Measurements from ENCODE around the gene DHRSX. TPM values are rescaled to one million over a fixed set of nuclear protein-coding genes. Genes with fewer than 3 reads are reported as not detected.
"Not testable (repeated sequence)": the region's sequence is repeated elsewhere in the genome, so short reads cannot be mapped to it uniquely, and the experiment has no call there.

DHRSX gene
- total RNA-seq, 2 donors from 2014 or later = 24.2 to 37.1 TPM

DNA sequence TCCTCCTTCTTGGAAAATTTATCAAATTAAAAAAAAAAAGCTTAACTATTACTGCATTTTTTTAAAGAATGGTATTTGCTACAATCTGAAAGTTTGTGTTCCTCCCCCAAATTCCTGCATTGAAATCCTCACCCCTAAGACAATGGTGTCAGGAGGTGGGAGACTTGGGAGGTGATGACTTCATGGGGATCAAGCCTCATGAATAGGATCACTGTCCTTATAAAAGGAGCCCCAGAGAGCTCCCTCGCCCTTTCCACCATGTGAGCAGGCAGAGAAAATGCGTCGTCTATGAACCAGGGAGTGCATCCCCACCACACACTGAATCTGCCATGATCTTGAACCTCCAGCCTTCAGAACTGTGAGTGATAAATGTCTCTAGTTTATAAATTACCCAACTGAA, 38.0 kb downstream of the DHRSX start:
- Histone ChIP-seq H3K4me3 (no peak overlapping the region), H3K4me1 (replicated peaks) (no peaks in the 10 kb centered on the region), H3K9me3 (no peaks in the 10 kb centered on the region), H3K27ac (no peak overlapping the region), H3K27me3 (replicated peaks; ENCODE audit: insufficient read depth) (no peaks in the 10 kb centered on the region), H3K36me3 (no peaks in the 10 kb centered on the region)
- TF ChIP-seq POLR2AphosphoS5 (IDR thresholded peaks at IDR 0.05) = no peak
- TF ChIP-seq CTCF (IDR thresholded peaks at IDR 0.05) = no peak
- TF ChIP-seq POLR2A (IDR thresholded peaks at IDR 0.05) = no peak
- intact Hi-C loops (cut with DNase I) = no loop called here
- 94% methylated on average over 3 of the region's 3 CpGs for WGBS
- DNase-seq (ENCODE audit: low spot score) = no peak

DNA sequence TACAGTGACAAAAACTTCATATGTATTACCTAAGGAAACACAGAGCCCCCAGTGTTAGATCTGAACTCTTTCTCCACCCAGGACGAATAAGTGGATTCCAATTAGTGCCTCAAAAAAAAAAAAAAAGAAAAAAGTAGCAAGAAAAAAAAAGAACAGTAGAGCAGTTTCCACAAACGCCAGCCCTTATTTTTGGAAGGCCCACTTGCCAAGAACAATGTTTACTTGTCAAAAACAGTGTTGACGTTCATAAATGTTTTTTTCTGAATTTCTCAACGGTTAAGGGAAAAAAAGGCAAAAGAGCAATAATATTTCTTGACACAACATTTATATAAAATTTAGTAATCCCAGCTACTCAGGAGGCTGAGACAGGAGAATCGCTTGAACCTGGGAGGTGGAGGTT, 38.7 kb downstream of the DHRSX start:
- intact Hi-C loops (cut with DNase I) = no loop called here
- no peak for TF ChIP-seq CTCF (IDR thresholded peaks at IDR 0.05)
- no peak for TF ChIP-seq POLR2AphosphoS5 (IDR thresholded peaks at IDR 0.05)
- no peak for TF ChIP-seq POLR2A (IDR thresholded peaks at IDR 0.05)
- Histone ChIP-seq H3K4me3 (no peak overlapping the region), H3K36me3 (no peaks in the 10 kb centered on the region), H3K9me3 (no peaks in the 10 kb centered on the region), H3K27ac (no peak overlapping the region), H3K4me1 (replicated peaks) (no peaks in the 10 kb centered on the region), H3K27me3 (replicated peaks; ENCODE audit: insufficient read depth) (no peaks in the 10 kb centered on the region)
- DNase-seq (ENCODE audit: low spot score) = no peak
- WGBS = 39% methylated on average over 5 of the region's 5 CpGs

DNA sequence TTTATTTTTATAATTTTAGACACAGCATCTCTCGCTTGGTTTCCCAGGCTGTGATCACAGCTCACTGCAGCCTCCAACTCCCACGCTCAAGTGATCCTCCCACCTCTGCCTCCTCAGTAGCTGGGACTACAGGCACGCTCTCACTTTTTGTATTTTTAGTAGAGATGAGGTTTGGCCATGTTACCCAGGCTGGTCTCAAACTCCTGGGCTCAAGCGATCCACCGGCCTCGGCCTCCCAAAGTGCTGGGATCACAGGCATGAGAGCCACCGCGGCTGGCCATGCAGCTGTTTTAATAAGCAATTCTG, 39.1 kb downstream of the DHRSX start:
- intact Hi-C loops (cut with DNase I) = no loop called here
- 83% methylated on average over 8 of the region's 8 CpGs for WGBS
- H3K9me3 ChIP-seq = no peaks in the 10 kb centered on the region

DNA sequence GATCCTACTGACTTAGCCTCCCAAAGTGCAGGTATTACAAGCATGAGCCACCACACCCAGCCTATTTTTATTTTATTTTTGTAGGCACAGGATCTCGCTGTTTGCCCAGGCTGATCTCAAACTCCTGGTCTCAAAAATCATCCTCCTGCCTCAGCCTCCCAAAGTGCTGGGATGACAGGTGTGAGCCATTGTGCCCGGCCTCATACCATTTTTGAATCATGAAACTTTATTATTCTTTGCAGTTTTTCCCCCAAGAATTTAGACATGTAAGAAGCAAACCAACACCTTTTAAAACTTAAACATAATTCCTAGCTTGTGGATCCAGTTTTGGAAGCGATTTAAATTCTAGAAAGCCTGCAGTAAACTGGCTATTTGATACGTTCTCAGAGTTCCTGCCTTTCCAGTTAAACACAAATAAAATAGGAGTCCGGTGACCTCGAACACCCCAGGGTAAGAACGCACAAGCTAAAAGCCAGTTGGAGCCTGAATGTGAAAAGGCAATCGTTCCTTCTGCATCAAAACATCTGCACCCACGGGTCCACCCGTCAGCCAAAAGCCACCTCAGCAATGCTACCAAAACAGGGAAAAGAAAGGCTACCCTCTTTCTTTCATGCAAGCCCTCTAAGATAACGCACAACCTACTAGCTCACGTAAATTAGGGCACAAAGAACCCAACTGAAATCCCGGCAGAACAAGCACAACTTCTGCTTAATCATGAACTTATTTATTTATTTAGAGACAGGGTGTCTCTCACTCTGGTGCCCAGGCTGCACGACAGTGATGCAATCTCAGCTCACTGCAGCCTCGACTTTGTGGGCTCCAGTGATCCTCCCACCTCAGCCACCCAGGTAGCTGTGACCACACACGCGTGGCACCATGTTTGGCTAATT, 39.7 kb downstream of the DHRSX start:
- H3K4me1 ChIP-seq (replicated peaks); intact Hi-C loops (cut with DNase I); H3K36me3 ChIP-seq; H3K9me3 ChIP-seq; H3K27ac ChIP-seq; DNase-seq (ENCODE audit: low spot score); H3K27me3 ChIP-seq (replicated peaks; ENCODE audit: insufficient read depth); H3K4me3 ChIP-seq: not testable (repeated sequence)
- 59% methylated on average over 17 of the region's 17 CpGs for WGBS

More for the DNA sequence above, 39.1 kb downstream of the DHRSX start:
- H3K27ac ChIP-seq = no peak overlapping the region
- TF ChIP-seq CTCF (IDR thresholded peaks at IDR 0.05) (no peak), POLR2A (IDR thresholded peaks at IDR 0.05) (no peak), POLR2AphosphoS5 (IDR thresholded peaks at IDR 0.05) (no peak)
- no peaks in the 10 kb centered on the region for H3K27me3 ChIP-seq (replicated peaks; ENCODE audit: insufficient read depth)
- no peak overlapping the region for H3K4me3 ChIP-seq
- no peaks in the 10 kb centered on the region for H3K4me1 ChIP-seq (replicated peaks)
- H3K36me3 ChIP-seq = no peaks in the 10 kb centered on the region
- no peak for DNase-seq (ENCODE audit: low spot score)

DNA sequence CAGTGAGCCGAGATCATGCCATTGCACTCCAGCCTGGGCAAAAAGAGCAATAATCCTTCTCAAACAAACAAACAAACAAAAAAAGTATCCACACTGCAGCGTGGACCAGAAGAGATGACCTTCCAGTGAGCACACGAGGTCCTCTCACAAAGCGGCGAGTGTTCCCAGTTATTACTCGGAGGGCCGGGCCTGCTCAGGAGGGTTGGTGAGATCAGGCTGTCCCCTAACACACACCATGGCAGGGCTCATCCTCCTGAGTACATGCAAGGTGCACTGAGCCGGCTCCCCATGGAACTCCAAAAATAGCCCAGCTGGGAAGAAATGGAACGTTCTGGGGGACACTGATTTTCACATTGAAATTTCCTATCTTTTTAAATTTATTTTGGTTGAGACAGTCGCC, 40.7 kb downstream of the DHRSX start:
- H3K27me3 ChIP-seq (replicated peaks; ENCODE audit: insufficient read depth); DNase-seq (ENCODE audit: low spot score); H3K4me1 ChIP-seq (replicated peaks); intact Hi-C loops (cut with DNase I); H3K4me3 ChIP-seq; H3K27ac ChIP-seq; H3K36me3 ChIP-seq; H3K9me3 ChIP-seq: not testable (repeated sequence)
- 87% methylated on average over 10 of the region's 10 CpGs for WGBS

- WGBS = 93% methylated on average over 6 of the region's 6 CpGs
- DNase-seq (ENCODE audit: low spot score) = no peak
- Histone ChIP-seq H3K4me1 (replicated peaks) (no peaks in the 10 kb centered on the region), H3K4me3 (no peak overlapping the region), H3K27ac (no peak overlapping the region), H3K27me3 (replicated peaks; ENCODE audit: insufficient read depth) (no peaks in the 10 kb centered on the region), H3K36me3 (no peaks in the 10 kb centered on the region), H3K9me3 (no peaks in the 10 kb centered on the region)
- TF ChIP-seq POLR2A (IDR thresholded peaks at IDR 0.05) (no peak), POLR2AphosphoS5 (IDR thresholded peaks at IDR 0.05) (no peak), CTCF (IDR thresholded peaks at IDR 0.05) (no peak)
- intact Hi-C loops (cut with DNase I) = no loop called here
These were observed 42.5 kb downstream of the DHRSX start for GRCh38 chrX:2458309-2458708.

Data from prostate gland (tissue), 2 donors.